GM19397 (cell line): ENCODE results near the gene PLEKHG5.

Experiments used
- ATAC-seq: cut with Tn5 transposase; IDR thresholded peaks from one replicate; pipeline ENCODE4 v1.9.1; 2021; ENCODE audit warnings: mild to moderate bottlenecking, moderate library complexity; ENCODE audit not compliant: unreplicated experiment

PLEKHG5 gene

DNA sequence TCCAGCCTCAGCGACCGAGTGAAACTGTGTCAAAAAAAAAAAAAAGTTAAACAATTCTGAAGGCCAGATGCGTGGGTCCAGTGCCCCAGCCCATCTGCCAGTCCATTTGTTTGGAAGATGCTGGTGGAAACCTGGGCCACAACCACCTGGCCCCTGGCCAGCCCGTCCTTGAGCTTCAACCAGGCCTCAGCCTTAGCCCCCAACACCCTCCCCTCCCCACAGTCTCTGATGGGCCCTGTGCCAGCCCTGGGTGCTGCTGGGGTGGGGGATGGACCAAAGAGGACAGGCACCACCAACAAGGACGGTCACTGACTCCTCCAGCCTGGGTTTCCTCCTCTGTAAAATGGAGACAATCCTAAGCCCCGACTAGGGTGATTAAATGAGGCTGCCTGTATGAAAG, 19.6 kb upstream of the PLEKHG5 start:
- ATAC-seq = no peak

DNA sequence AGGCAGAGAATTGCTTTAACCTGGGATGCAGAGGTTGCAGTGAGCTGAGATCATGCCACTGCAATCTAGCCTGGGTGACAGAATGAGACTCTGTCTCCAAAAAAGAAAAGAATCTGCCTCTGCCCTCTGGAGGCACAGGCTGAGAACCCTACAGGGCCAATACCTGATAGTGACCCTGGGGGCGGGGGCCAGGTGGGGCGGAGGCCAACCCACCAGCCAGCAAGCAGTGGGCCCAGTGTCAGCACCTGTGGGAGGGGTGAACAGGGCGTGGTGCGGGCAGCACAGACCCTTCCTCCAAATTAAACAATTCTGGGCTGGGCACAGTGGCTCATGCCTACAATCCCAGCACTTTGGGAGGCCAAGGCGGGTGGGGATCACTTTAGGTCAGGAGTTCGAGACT, 19.0 kb upstream of the PLEKHG5 start:
- ATAC-seq = no peak

- ATAC-seq = no peak
Observed at GRCh38 chr1:6509919-6510291, 18.4 kb upstream of the PLEKHG5 start.

- ATAC-seq = no peak
Observed at GRCh38 chr1:6509220-6509918, 17.9 kb upstream of the PLEKHG5 start.

GRCh38 chr1:6508816-6509189, 17.3 kb upstream of the PLEKHG5 start:
- no peak for ATAC-seq

GRCh38 chr1:6508154-6508815, 16.8 kb upstream of the PLEKHG5 start:
- no peak for ATAC-seq

DNA sequence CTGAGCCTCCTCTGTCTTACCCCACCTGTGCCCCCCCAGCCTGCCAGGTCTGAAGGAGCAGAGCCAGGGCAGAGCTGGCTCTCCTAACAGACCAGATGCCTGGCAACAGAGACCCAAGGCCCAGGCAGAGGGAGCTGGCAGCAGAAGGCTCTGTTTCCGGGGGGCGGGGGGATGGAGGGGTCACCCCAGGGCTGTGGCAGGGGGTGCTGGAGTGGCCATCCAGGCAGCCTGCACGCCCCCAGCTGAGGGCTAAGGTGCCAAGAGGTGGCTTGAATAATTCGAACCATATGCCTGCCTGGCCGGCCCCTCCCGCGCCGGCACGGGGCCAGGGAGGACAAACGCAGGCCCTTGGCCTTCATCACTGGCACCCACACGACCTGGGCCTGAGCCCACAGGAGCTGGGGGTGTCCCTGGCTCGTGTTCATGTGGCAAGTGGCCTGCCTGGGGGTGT, 16.0 kb upstream of the PLEKHG5 start:
- no peak for ATAC-seq

DNA sequence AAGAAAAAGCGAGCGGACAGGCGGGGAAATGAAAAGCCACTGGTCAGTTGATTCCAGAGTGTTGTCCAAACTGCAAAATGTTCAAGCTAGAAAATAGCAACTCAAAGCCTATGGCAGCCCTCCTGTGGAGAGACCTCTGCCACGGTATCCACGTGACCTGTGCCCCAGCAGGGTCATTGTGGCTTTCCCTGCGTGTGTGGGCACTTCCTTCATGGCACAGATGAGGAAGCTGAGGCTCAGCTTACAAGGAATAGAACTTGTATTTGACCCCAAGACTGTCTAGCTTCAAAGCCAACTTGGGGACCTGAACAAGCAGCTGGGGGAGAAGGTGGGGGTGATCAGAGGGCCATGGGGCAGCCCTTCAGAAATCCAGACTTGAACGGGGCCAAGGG, 15.6 kb upstream of the PLEKHG5 start:
- ATAC-seq = no peak

DNA sequence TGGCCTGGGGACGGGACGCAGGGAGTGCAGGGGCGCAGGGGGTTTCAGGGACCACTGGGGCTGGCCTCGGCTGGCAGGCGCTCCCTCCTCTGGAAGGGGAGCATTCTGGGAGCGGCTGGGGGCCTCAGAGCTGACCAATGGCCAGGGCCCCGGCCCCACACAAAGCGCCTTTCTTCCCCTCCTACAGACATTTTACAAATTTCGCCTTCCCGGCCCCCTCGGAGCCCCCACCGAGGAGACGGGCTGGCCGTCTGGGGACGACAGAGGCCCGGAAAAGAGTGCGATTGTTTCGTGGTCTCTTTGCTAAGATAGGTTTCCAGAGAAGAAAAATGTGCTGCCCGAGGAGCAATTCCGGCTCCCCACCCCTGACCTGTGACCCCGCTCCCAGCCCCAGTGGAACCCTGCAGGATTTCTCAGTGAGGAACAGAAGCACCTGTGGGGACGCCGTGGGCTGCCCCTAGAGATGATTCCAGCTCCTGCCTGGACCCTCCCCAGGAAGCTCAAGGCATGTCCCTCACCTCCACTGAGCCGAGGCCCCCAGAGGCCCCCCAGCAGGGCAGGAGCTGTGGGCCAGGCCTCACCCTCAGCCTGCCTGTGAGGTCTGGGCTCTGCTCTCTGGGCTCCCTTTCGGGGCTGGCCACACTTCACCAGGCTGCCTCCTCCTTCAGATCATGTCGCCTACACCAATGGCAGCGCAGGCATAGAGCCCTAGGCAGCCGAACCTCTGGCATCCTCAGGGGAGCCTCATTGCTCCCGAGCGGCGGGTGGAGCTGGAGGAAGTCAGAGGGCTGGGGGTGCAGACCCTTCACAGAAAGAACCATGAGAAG, 15.0 kb upstream of the PLEKHG5 start:
- ATAC-seq = no peak

DNA sequence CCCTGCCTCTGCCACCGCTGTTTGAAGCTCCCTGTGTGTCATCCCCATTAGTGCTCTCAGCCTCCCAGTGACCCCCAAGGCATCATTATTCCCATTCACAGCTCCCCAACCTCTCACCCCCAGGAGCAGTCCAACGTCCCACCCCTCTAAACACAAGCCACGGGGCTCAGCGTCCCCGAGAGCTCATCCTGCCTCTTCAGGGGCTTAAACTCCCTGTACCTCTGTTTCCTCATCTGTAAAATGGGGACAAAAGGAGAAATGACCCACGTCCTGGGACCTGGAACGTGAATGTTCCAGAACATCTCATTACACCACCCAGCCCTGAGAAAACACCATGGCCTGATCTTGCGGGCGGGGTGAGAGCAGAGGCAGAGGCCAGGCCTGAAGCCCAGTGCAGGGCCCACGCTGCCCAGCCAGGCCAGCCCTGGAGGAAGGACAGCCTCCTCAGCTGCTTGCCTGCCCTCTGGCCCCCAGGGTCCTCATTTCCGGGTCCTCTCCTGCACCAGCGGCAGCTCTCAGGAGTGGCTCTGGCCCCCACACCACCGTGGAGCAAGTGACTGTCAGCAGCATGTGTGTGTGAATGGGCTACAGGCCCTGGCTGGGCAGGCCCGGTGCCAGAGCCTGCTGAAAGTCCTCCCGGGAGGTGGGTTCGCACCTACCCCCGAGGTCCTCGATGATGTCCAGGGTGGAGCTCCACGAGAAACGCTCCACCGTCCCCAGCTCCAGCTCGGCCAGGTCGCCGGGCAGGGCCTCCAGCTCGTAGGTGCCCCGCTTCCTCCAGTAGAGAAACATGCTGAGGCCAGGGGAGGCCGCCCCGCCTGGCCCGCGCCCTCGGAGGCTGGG, 14.1 kb upstream of the PLEKHG5 start:
- no peak for ATAC-seq

GRCh38 chr1:6504887-6505286, 13.4 kb upstream of the PLEKHG5 start:
- no peak for ATAC-seq

GRCh38 chr1:6503884-6504602, 12.6 kb upstream of the PLEKHG5 start:
- ATAC-seq = no peak

DNA sequence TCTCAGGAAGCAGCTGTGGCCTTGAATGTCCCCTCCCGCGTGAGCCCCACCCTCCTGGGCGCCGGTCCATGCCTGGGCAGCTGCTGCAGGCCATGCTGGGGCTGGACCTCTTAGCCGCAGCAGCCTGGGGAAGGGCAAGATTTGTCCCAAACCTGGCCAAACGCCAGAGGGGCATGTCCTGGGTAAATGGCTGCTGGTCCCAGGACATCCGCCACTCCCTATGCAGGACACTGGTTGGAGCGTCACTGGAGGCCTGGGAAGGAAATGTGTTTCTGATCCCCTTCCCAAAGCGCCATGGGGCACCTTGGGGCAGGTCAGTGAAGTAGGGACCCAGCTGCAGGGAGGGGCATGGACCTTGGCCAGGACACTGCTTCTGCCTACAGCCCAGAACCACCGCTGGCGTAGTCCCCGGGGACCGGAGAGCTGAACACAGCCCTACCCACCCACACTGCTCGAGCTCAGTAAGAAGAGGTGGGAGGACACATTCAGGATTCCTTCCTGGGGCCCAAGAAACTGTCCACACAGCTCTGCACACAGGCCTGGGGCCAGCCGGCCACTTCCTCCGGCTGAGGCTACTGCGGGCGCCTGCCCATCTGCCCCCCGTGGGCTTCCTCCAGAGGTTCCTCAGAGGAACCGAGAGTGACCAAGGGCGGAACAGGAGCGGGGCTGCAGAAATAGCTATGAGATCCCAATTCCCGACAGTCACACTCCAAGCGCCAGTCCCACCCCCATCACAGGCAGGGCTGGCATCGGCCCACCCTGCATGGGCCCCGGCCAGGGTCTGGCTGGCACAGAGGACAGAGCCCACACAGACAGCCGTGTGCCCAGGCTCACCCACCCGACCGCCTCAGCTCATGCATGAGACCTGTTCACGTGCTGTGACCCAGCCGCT, 10.8 kb upstream of the PLEKHG5 start:
- ATAC-seq = no peak

DNA sequence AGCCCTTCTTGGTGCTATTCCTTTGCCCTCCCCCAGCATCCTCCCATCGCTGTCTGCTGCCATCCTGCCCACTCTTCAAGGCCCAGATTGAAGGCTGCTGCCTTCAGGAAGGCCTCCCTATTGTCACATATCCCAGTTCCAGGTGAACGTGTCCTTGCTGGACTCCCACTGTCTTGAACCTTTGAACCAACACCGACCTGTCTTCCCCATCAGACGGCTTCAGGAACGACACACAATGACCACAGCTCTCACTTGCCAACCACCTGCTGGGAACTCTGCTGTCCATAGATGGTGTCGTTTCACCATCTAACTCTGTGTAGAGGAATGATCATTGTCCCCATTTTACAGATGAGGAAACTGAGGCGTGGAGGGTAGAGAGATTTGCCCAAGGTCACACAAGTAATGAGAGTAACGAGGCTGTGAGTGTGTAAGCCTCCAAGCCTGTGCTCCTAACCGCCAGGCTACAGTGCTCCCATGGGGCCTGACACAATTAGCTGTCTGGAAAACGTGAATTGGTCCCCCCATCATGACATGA, 9.9 kb upstream of the PLEKHG5 start:
- no peak for ATAC-seq

- ATAC-seq = no peak
Observed at GRCh38 chr1:6500544-6501278, 9.2 kb upstream of the PLEKHG5 start.

DNA sequence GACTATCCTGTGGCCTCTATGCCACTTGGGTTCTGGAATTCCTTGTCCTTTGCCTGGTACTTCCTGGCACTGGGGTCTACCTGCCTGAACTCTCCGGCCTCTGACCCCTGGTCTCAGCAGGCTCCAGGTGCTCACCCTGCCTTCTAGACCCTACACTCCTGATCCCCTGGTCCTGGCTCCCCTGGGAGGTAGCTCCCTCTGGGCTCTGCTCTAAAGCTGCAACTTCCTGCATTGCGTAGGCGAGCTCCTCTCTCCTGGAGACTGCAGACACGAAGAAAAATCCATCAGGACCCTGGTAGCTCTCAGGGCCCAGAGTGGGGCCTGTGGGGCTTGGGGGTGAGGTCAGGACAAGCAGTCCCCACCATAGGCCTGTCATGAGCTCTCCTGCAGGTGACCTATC, 7.8 kb upstream of the PLEKHG5 start:
- ATAC-seq = no peak

DNA sequence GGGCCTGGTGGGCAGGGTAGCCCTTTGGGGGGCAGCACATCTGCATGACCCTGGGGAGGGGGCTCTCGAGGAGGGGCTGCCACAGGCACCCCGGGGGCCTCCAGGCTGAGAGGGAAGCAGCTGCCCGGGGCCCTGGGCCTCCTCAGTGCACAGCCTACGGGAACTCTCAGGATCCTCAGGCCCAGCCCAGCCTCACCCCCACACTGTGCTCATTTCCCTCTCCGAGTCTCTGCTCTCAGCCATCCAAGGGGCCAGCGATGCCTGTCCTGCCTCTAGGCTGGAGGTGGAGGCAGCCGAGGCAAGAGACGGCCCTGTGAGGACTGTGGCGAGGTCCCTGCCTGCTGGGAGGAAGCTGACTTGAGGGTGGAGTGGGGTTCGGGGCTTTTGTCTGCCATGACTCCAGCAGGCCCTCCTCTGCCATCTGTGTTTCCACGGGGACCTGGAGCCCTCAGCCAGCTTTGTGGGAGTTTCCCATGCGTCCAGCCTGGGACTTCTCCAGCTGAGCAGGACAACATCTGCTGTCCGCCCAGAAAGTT, 7.2 kb upstream of the PLEKHG5 start:
- ATAC-seq = no peak

DNA sequence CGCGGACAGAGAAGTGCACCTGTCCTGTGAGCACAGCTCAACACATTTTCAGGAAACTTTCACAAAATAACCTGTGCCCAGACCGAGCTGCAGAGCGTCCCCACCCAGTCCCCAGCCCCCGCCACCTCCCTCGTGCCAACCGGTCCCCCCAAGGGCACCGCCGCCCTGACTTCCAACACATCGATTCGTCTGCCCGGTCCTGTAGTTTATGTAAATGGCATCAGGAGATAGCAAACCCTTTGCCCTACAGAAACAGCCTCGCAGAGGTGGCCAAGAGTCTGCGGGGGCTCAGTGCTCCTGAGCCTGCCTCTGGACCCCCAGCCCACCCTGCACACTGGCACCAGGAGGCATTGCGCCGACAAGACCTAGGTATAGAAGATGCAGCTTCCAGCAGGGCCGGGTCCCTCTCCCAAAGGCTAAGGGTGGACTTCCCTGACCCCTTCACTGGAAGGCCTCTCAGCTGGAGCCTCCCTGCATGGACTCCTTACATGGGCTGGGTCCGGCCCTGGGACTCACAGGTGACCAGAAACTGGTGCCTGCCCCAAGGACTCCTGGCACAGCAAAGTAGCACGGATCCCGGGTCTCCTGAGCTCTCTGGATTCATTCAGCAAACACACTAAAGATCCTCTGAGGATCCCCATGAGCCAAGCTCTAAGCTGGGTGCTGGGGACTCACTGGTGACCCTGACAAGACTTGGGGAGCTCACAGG, 6.6 kb upstream of the PLEKHG5 start:
- ATAC-seq = no peak
